Large intestine (tissue), 3 donors: ENCODE measurements around the gene MUS81. TPM values are rescaled to one million over a fixed set of nuclear protein-coding genes. Genes with fewer than 3 reads are reported as not detected.
A peak's percentile ranks its signal among the peaks of the same experiment; 100 is the strongest.

Experiments used
- DNase-seq, 2 donors: peaks; one replicate each; pipeline versions ENCODE4 v3.0.0 to v3.0.0-alpha.2; 2013
- H3K27ac ChIP-seq: one replicate; pipeline ENCODE4 v1.5.1; 2013; ENCODE audit warnings: low read length
- H3K27me3 ChIP-seq: 2 replicates; pipeline ENCODE4 v1.6.1; 2013; ENCODE audit warnings: low read length; ENCODE audit not compliant: control insufficient read depth, insufficient read depth
- H3K36me3 ChIP-seq: 2 replicates; pipeline ENCODE4 v1.6.1; 2013; ENCODE audit warnings: low read length; ENCODE audit not compliant: control insufficient read depth, insufficient read depth
- H3K4me1 ChIP-seq: one replicate; pipeline ENCODE4 v1.6.1; 2013; ENCODE audit warnings: low read length; ENCODE audit not compliant: control insufficient read depth, insufficient read depth
- H3K4me3 ChIP-seq: one replicate; pipeline ENCODE4 v1.5.1; 2013; ENCODE audit warnings: low read length
- H3K9me3 ChIP-seq: one replicate; pipeline ENCODE4 v1.6.1; 2013; ENCODE audit warnings: mild to moderate bottlenecking, low read depth, low read length, moderate library complexity; ENCODE audit not compliant: control insufficient read depth
- WGBS: methylation state at CpG from one replicate; pipeline ENCODE4 v1.1.5; 2013; ENCODE audit warnings: low lambda C conversion rate; ENCODE audit not compliant: insufficient coverage; 5-methylcytosine and 5-hydroxymethylcytosine counted together
- polyA plus RNA-seq: library from polyadenylated mRNA; unstranded; fragments of 120-200 nt; gene quantifications from one replicate; pipeline ENCODE4 v1.2.1, GENCODE V29; 2013

MUS81 gene
- polyA plus RNA-seq, 1 donor = 62.1 TPM

GRCh38 chr11:65861533-65862183, 1.4 kb downstream of the MUS81 start:
- no peak overlapping the region for H3K27ac ChIP-seq
- peak in 1 of 2 donors; percentile 1 for DNase-seq

GRCh38 chr11:65862191-65862735, 2.0 kb downstream of the MUS81 start:
- no CpG with 5 or more reads among the region's 5 CpGs for WGBS
- peak in 1 of 2 donors; percentile 2 for DNase-seq
- Histone ChIP-seq H3K4me1 (peaks cover 24% of the 10 kb centered on the region), H3K4me3 (no peak overlapping the region), H3K36me3 (peaks cover 54% of the 10 kb centered on the region), H3K9me3 (no peaks in the 10 kb centered on the region), H3K27ac (no peak overlapping the region), H3K27me3 (no peaks in the 10 kb centered on the region)

More at GRCh38 chr11:65861533-65862183, 1.4 kb downstream of the MUS81 start:
- H3K27me3 ChIP-seq = no peaks in the 10 kb centered on the region
- H3K4me1 ChIP-seq = peaks cover 24% of the 10 kb centered on the region
- H3K9me3 ChIP-seq = no peaks in the 10 kb centered on the region
- peak overlapping the region; percentile 86 for H3K4me3 ChIP-seq
- WGBS = no CpG with 5 or more reads among the region's 13 CpGs
- peaks cover 48% of the 10 kb centered on the region for H3K36me3 ChIP-seq

- H3K27ac ChIP-seq = no peak overlapping the region
- H3K4me1 ChIP-seq = peaks cover 24% of the 10 kb centered on the region
- no peak for DNase-seq
- H3K4me3 ChIP-seq = no peak overlapping the region
- H3K27me3 ChIP-seq = no peaks in the 10 kb centered on the region
- H3K9me3 ChIP-seq = no peaks in the 10 kb centered on the region
- WGBS = no CpG with 5 or more reads among the region's 24 CpGs
- H3K36me3 ChIP-seq = peaks cover 62% of the 10 kb centered on the region
Observed at GRCh38 chr11:65862941-65863888, 3.0 kb downstream of the MUS81 start.

- no peak for DNase-seq
- Histone ChIP-seq H3K9me3 (no peaks in the 10 kb centered on the region), H3K4me3 (no peak overlapping the region), H3K36me3 (peaks cover 66% of the 10 kb centered on the region), H3K4me1 (peaks cover 18% of the 10 kb centered on the region), H3K27ac (no peak overlapping the region), H3K27me3 (no peaks in the 10 kb centered on the region)
- no CpG with 5 or more reads among the region's 12 CpGs for WGBS
Observed at GRCh38 chr11:65863889-65864705, 3.9 kb downstream of the MUS81 start.

- WGBS = no CpG with 5 or more reads among the region's 18 CpGs
- DNase-seq = no peak
- Histone ChIP-seq H3K27ac (no peak overlapping the region), H3K36me3 (peaks cover 66% of the 10 kb centered on the region), H3K4me1 (peaks cover 14% of the 10 kb centered on the region), H3K27me3 (no peaks in the 10 kb centered on the region), H3K4me3 (no peak overlapping the region), H3K9me3 (no peaks in the 10 kb centered on the region)
Observed at GRCh38 chr11:65864706-65865471, 4.7 kb downstream of the MUS81 start.

- H3K27me3 ChIP-seq = no peaks in the 10 kb centered on the region
- H3K27ac ChIP-seq = no peak overlapping the region
- H3K36me3 ChIP-seq = peaks cover 66% of the 10 kb centered on the region
- no peaks in the 10 kb centered on the region for H3K9me3 ChIP-seq
- peaks cover 12% of the 10 kb centered on the region for H3K4me1 ChIP-seq
- DNase-seq = no peak
- WGBS = no CpG with 5 or more reads among the region's 9 CpGs
- H3K4me3 ChIP-seq = no peak overlapping the region
Observed at GRCh38 chr11:65865550-65866172, 5.4 kb downstream of the MUS81 start.

- Histone ChIP-seq H3K9me3 (no peaks in the 10 kb centered on the region), H3K27me3 (no peaks in the 10 kb centered on the region), H3K4me1 (peaks cover 14% of the 10 kb centered on the region), H3K27ac (no peak overlapping the region), H3K4me3 (no peak overlapping the region), H3K36me3 (peaks cover 66% of the 10 kb centered on the region)
- no CpG with 5 or more reads among the region's 21 CpGs for WGBS
- DNase-seq = no peak
Observed at GRCh38 chr11:65866509-65867283, 6.5 kb downstream of the MUS81 start.

- no peaks in the 10 kb centered on the region for H3K9me3 ChIP-seq
- peaks cover 4% of the 10 kb centered on the region for H3K27me3 ChIP-seq
- peaks cover 59% of the 10 kb centered on the region for H3K36me3 ChIP-seq
- H3K4me3 ChIP-seq = no peak overlapping the region
- WGBS = no CpG with 5 or more reads among the region's 29 CpGs
- H3K4me1 ChIP-seq = peaks cover 8% of the 10 kb centered on the region
- no peak overlapping the region for H3K27ac ChIP-seq
- no peak for DNase-seq
Observed at GRCh38 chr11:65867284-65868071, 7.2 kb downstream of the MUS81 start.
